Brain microvascular endothelial cell (primary cell): Measurements from ENCODE around the gene C2orf78.

Experiments used
- DNase-seq: peaks from one replicate; pipeline ENCODE4 v3.0.0-alpha.2; 2020
- H3K27ac ChIP-seq: fragments of 250-450 bp; sonication (Bioruptor Pico); 2 replicates; pipeline ENCODE4 v1.5.1; 2020; ENCODE audit warnings: mild to moderate bottlenecking, moderate library complexity
- H3K27me3 ChIP-seq: fragments of 250-450 bp; sonication (Bioruptor Pico); replicated peaks from 2 replicates; pipeline ENCODE4 v1.5.1; 2020; ENCODE audit warnings: mild to moderate bottlenecking
- H3K36me3 ChIP-seq: fragments of 250-450 bp; sonication (Bioruptor Pico); replicated peaks from 2 replicates; pipeline ENCODE4 v1.5.1; 2020; ENCODE audit warnings: mild to moderate bottlenecking
- H3K4me3 ChIP-seq: 2 replicates; pipeline ENCODE4 v1.5.1; 2011; ENCODE audit warnings: low read depth, mild to moderate bottlenecking, control low read depth, low read length, moderate library complexity
- in situ Hi-C: cut with HindIII; loops from 2 replicates; pipeline ENCODE4 v1.10.0; 2017; ENCODE audit warnings: low sequenced_read_pairs, low pct_ligation_motif_present
- TF ChIP-seq, protein P1 (sequence below): IDR thresholded peaks from 2 replicates; pipeline ENCODE4 v1.5.1; 2011; ENCODE audit warnings: low read depth, mild to moderate bottlenecking, moderate library complexity, low read length, control low read depth, inconsistent platforms; ENCODE audit errors: missing control alignments

C2orf78 gene

GRCh38 chr2:73828389-73828817 is 44.4 kb downstream of the C2orf78 start:
- Histone ChIP-seq H3K27ac (no peak overlapping the region), H3K4me3 (peak overlapping the region; percentile 72), H3K36me3 (no peaks in the 10 kb centered on the region), H3K27me3 (no peaks in the 10 kb centered on the region)
- no peak for DNase-seq
- TF ChIP-seq, protein P1, sequence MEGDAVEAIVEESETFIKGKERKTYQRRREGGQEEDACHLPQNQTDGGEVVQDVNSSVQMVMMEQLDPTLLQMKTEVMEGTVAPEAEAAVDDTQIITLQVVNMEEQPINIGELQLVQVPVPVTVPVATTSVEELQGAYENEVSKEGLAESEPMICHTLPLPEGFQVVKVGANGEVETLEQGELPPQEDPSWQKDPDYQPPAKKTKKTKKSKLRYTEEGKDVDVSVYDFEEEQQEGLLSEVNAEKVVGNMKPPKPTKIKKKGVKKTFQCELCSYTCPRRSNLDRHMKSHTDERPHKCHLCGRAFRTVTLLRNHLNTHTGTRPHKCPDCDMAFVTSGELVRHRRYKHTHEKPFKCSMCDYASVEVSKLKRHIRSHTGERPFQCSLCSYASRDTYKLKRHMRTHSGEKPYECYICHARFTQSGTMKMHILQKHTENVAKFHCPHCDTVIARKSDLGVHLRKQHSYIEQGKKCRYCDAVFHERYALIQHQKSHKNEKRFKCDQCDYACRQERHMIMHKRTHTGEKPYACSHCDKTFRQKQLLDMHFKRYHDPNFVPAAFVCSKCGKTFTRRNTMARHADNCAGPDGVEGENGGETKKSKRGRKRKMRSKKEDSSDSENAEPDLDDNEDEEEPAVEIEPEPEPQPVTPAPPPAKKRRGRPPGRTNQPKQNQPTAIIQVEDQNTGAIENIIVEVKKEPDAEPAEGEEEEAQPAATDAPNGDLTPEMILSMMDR: no peak
- in situ Hi-C loops: no loop called here

- Histone ChIP-seq H3K36me3 (no peaks in the 10 kb centered on the region), H3K4me3 (peak within 1 kb of the TSS; percentile 72), H3K27me3 (no peaks in the 10 kb centered on the region), H3K27ac (peak within 1 kb of the TSS; percentile 93)
- TF ChIP-seq, protein P1: no peak
- in situ Hi-C loops: no loop called here
- peak; percentile 96 for DNase-seq
These were observed 45.0 kb downstream of the C2orf78 start, which contains the start of gene STAMBP for GRCh38 chr2:73828818-73829570. Gene STAMBP (plus strand): TSS chr2:73828961. CDS start chr2:73830857, 1,896 bp downstream.

- H3K36me3 ChIP-seq: no peaks in the 10 kb centered on the region
- H3K27ac ChIP-seq: peak overlapping the region; percentile 37
- in situ Hi-C loops: no loop called here
- TF ChIP-seq, protein P1: no peak
- peak; percentile 72 for DNase-seq
- H3K27me3 ChIP-seq: no peaks in the 10 kb centered on the region
- H3K4me3 ChIP-seq: no peak overlapping the region
These were observed 47.0 kb downstream of the C2orf78 start for GRCh38 chr2:73830871-73831401.

- H3K36me3 ChIP-seq: no peaks in the 10 kb centered on the region
- TF ChIP-seq, protein P1: no peak
- DNase-seq: no peak
- H3K27me3 ChIP-seq: no peaks in the 10 kb centered on the region
- in situ Hi-C loops: no loop called here
- no peak overlapping the region for H3K27ac ChIP-seq
- no peak overlapping the region for H3K4me3 ChIP-seq
These were observed 48.9 kb downstream of the C2orf78 start for GRCh38 chr2:73832930-73833329.

DNA sequence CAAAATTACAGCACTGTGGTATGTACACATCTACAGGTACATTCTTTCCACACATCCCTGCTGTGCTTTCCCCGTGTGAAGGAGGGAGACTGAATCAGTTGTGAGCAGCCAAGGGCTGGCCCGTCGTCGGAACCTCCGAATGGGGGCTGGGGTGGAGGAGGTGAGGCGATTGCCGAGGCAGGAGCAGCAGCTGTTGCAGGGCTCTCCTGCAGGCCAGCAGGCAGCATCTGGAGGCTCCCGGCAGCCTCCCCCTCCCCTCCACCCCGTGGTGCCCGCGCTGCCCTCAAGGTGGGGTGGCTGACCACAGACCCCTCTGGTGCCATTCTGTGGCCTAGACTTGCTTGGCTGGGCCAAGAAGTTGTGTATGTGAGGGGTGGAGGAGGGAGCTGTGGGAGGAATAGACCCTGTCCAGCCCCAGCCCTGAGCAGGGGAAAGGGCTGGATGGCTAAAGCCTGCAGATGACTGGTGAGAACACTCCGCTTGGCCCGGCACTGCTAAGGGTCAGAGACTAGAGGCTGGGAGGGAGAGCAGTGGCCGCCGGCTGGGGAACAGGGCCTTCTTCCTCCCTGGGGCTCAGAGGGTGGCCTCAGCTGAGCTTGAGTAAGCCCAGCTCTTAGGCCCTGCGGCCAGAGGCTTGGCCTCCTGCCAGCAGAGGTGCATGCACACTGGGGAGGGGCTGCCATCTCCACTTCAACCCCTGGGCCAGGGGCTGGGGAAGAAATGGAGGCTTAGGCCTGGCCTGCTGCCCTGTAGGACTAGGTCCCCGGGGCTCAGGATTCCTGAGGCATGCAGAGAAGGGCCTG is 52.4 kb downstream of the C2orf78 start:
- Histone ChIP-seq H3K27ac (no peak overlapping the region), H3K36me3 (no peaks in the 10 kb centered on the region), H3K4me3 (no peak overlapping the region), H3K27me3 (no peaks in the 10 kb centered on the region)
- TF ChIP-seq, protein P1: no peak
- DNase-seq: no peak
- in situ Hi-C loops: no loop called here
